ENCODE measurements around the gene ZRANB1. TPM values are rescaled to one million over a fixed set of nuclear protein-coding genes. Genes with fewer than 3 reads are reported as not detected.

Gene ZRANB1
- total and polyA plus RNA-seq, 10 of the 15 experiments (the other 5 are each of a cell fraction or from before 2014, with no cell fraction given) = 1.7 to 11.8 (median 6.2) TPM

- intact Hi-C loops (cut with micrococcal nuclease; ENCODE audit: unreplicated experiment) = no loop called here
- H3K36me3 ChIP-seq (ENCODE audit: control insufficient read depth in 2 of 2, insufficient read depth in 2 of 2, low read length in 1 of 2) = no peaks in the 10 kb centered on the region; a peak in 1 of 4 replicates
- ChIA-PET SMC1A (ENCODE audit: uncharacterized antibody, unreplicated experiment) (no interaction called here), POLR2A (no interaction called here), CTCF (interaction anchor here (1.3 kb wide), 1 partner anchor 12 kb away, joined by 3 read pairs; no protein-coding TSS in a partner anchor), RAD21 (ENCODE audit: unreplicated experiment) (no interaction called here)
- TF ChIP-seq E4F1 (IDR thresholded peaks at IDR 0.05; ENCODE audit: borderline replicate concordance, partially characterized antibody) (no peak), RCOR1 (conservative IDR thresholded peaks at IDR 0.05; ENCODE audit: low read depth, low read length) (no peak), MYC (IDR thresholded peaks at IDR 0.05; ENCODE audit: insufficient read depth, insufficient read length, insufficient replicate concordance, low read length, severe bottlenecking) (no peak), IRF4 (IDR thresholded peaks at IDR 0.05; ENCODE audit: low read depth, low read length) (no peak), MYB (IDR thresholded peaks at IDR 0.05; ENCODE audit: borderline replicate concordance, low read depth, low read length) (no peak), YY1 (IDR thresholded peaks at IDR 0.05; ENCODE audit: low read depth, low read length) (no peak), CHD2 (IDR thresholded peaks at IDR 0.05; ENCODE audit: borderline replicate concordance, low read depth, low read length) (no peak), BACH1 (IDR thresholded peaks at IDR 0.05; ENCODE audit: borderline replicate concordance) (no peak), ESRRA (IDR thresholded peaks at IDR 0.05; ENCODE audit: low read length) (no peak), NFIC (IDR thresholded peaks at IDR 0.05; ENCODE audit: low read depth, low read length) (no peak), HDGF (IDR thresholded peaks at IDR 0.05) (no peak), SMC3 (IDR thresholded peaks at IDR 0.05; ENCODE audit: borderline replicate concordance, low read length) (no peak), SMARCA5 (IDR thresholded peaks at IDR 0.05) (no peak), CHD1 (IDR thresholded peaks at IDR 0.05; ENCODE audit: low read depth, low read length) (no peak), IKZF1 (conservative IDR thresholded peaks at IDR 0.05) (no peak), MLLT1 (IDR thresholded peaks at IDR 0.05) (no peak), RAD51 (IDR thresholded peaks at IDR 0.05) (no peak), ATF3 (IDR thresholded peaks at IDR 0.05; ENCODE audit: borderline replicate concordance, extremely low read depth, low read depth, low read length) (no peak)
- TF ChIP-seq, protein P1, sequence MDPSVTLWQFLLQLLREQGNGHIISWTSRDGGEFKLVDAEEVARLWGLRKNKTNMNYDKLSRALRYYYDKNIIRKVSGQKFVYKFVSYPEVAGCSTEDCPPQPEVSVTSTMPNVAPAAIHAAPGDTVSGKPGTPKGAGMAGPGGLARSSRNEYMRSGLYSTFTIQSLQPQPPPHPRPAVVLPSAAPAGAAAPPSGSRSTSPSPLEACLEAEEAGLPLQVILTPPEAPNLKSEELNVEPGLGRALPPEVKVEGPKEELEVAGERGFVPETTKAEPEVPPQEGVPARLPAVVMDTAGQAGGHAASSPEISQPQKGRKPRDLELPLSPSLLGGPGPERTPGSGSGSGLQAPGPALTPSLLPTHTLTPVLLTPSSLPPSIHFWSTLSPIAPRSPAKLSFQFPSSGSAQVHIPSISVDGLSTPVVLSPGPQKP (IDR thresholded peaks at IDR 0.05; ENCODE audit: low read depth, low read length) = no peak
- TF ChIP-seq, protein P2, sequence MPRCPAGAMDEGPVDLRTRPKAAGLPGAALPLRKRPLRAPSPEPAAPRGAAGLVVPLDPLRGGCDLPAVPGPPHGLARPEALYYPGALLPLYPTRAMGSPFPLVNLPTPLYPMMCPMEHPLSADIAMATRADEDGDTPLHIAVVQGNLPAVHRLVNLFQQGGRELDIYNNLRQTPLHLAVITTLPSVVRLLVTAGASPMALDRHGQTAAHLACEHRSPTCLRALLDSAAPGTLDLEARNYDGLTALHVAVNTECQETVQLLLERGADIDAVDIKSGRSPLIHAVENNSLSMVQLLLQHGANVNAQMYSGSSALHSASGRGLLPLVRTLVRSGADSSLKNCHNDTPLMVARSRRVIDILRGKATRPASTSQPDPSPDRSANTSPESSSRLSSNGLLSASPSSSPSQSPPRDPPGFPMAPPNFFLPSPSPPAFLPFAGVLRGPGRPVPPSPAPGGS (IDR thresholded peaks at IDR 0.05; ENCODE audit: borderline replicate concordance, insufficient read depth, low read depth, low read length, poor library complexity, severe bottlenecking) = no peak
- DNase-seq (ENCODE audit: low read depth, low spot score) (no peak), ATAC-seq (no peak), FAIRE-seq (no peak)
- no peaks in the 10 kb centered on the region for H3K4me1 ChIP-seq (ENCODE audit: control insufficient read depth, insufficient read depth, low read length)
- 100% methylated on average over 3 of the region's 3 CpGs for WGBS (ENCODE audit: insufficient coverage, insufficient replicate concordance, low lambda C conversion rate, missing lambda C conversion rate)
- BruUV-seq (replicated peaks) = TSS peak; percentile 45
- H3K4me2 ChIP-seq (ENCODE audit: control insufficient read depth, insufficient read depth) = no peak overlapping the region
- H3K9me3 ChIP-seq (replicated peaks; ENCODE audit: control insufficient read depth, insufficient read depth, low read length) = no peaks in the 10 kb centered on the region; the same call in 1 of the 3 replicates
- no peaks in the 10 kb centered on the region for H4K20me1 ChIP-seq (ENCODE audit: control insufficient read depth, insufficient read depth)
- no peak overlapping the region for H3K27ac ChIP-seq (ENCODE audit: control insufficient read depth, insufficient read depth)
- no peak overlapping the region for H3K9ac ChIP-seq (ENCODE audit: control insufficient read depth, insufficient read depth, low read length)
- H3K27me3 ChIP-seq (replicated peaks in 1 of 2; ENCODE audit: control insufficient read depth in 2 of 2, insufficient read depth in 2 of 2, low read length in 1 of 2) = no peaks in the 10 kb centered on the region
- in situ Hi-C loops (cut with MboI) = no loop called here
- H3K79me2 ChIP-seq (ENCODE audit: control insufficient read depth, insufficient read depth, low read length) = peaks cover 42% of the 10 kb centered on the region
- H3K4me3 ChIP-seq = no peak overlapping the region
- H2AFZ ChIP-seq (ENCODE audit: control insufficient read depth, low read depth, low read length) = no peak overlapping the region
These were observed 13.4 kb upstream of the ZRANB1 start for GRCh38 chr10:124928545-124928944.
